Measurements from ENCODE around the gene AFMID. TPM values are rescaled to one million over a fixed set of nuclear protein-coding genes. Genes with fewer than 3 reads are reported as not detected.

The AFMID gene
- total RNA-seq, 2 donors from 2014 or later = 78.9 to 94.6 TPM

GRCh38 chr17:78237401-78238012 lies 50.3 kb downstream of the AFMID start:
- ATAC-seq (no peak), DNase-seq (no peak)
- 63 to 67% methylated on average over 6 to 11 of the region's 11 CpGs for WGBS, 2 donors
- TF ChIP-seq CTCF (IDR thresholded peaks at IDR 0.05) (no peak), POLR2A (IDR thresholded peaks at IDR 0.05) (no peak)
- Histone ChIP-seq H3K4me1 (no peaks in the 10 kb centered on the region), H3K36me3 (replicated peaks in 1 of 2; ENCODE audit: insufficient read depth in 1 of 2, low read depth in 2 of 2) (no peaks in the 10 kb centered on the region), H3K27ac (no peak overlapping the region), H3K4me3 (no peak overlapping the region), H3K9me3 (no peaks in the 10 kb centered on the region), H3K27me3 (peaks cover 0 to under 1% of the 10 kb centered on the region in 2 donors)
- intact Hi-C loops (cut with DNase I) = no loop called here

GRCh38 chr17:78238823-78239488 lies 51.8 kb downstream of the AFMID start:
- Histone ChIP-seq H3K4me1 (no peaks in the 10 kb centered on the region), H3K27ac (no peak overlapping the region), H3K9me3 (no peaks in the 10 kb centered on the region), H3K4me3 (no peak overlapping the region), H3K27me3 (no peaks in the 10 kb centered on the region), H3K36me3 (replicated peaks in 1 of 2; ENCODE audit: insufficient read depth in 1 of 2, low read depth in 2 of 2) (no peaks in the 10 kb centered on the region)
- TF ChIP-seq POLR2A (IDR thresholded peaks at IDR 0.05) = no peak
- TF ChIP-seq CTCF (IDR thresholded peaks at IDR 0.05) = no peak
- intact Hi-C loops (cut with DNase I) = no loop called here
- WGBS, 2 donors = 77 to 91% methylated on average over 12 to 20 of the region's 20 CpGs
- ATAC-seq (no peak), DNase-seq (no peak)

- 84% methylated on average over 6 to 7 of the region's 9 CpGs for WGBS, 2 donors
- no peak for DNase-seq
- Histone ChIP-seq H3K27me3 (no peaks in the 10 kb centered on the region), H3K4me1 (no peaks in the 10 kb centered on the region), H3K4me3 (no peak overlapping the region), H3K9me3 (no peaks in the 10 kb centered on the region), H3K27ac (no peak overlapping the region), H3K36me3 (replicated peaks in 1 of 2; ENCODE audit: insufficient read depth in 1 of 2, low read depth in 2 of 2) (no peaks in the 10 kb centered on the region)
- no peak for ATAC-seq
- no peak for TF ChIP-seq CTCF (IDR thresholded peaks at IDR 0.05)
- no peak for TF ChIP-seq POLR2A (IDR thresholded peaks at IDR 0.05)
- intact Hi-C loops (cut with DNase I) = no loop called here
These were observed 52.3 kb downstream of the AFMID start for GRCh38 chr17:78239489-78239931.

GRCh38 chr17:78240012-78240655 lies 53.0 kb downstream of the AFMID start:
- H3K36me3 ChIP-seq (replicated peaks in 1 of 2; ENCODE audit: insufficient read depth in 1 of 2, low read depth in 2 of 2) = no peaks in the 10 kb centered on the region
- no peak overlapping the region for H3K4me3 ChIP-seq
- TF ChIP-seq POLR2A (IDR thresholded peaks at IDR 0.05) = no peak
- H3K9me3 ChIP-seq = no peaks in the 10 kb centered on the region
- H3K27me3 ChIP-seq = no peaks in the 10 kb centered on the region
- ATAC-seq (no peak), DNase-seq (no peak)
- H3K27ac ChIP-seq = no peak overlapping the region
- WGBS, 2 donors = 62 to 83% methylated on average over 1 to 12 of the region's 12 CpGs
- intact Hi-C loops (cut with DNase I) = no loop called here
- no peaks in the 10 kb centered on the region for H3K4me1 ChIP-seq

GRCh38 chr17:78240839-78241238 lies 53.7 kb downstream of the AFMID start:
- Histone ChIP-seq H3K27me3 (no peaks in the 10 kb centered on the region), H3K4me3 (no peak overlapping the region), H3K9me3 (no peaks in the 10 kb centered on the region), H3K4me1 (no peaks in the 10 kb centered on the region), H3K36me3 (replicated peaks in 1 of 2; ENCODE audit: insufficient read depth in 1 of 2, low read depth in 2 of 2) (no peaks in the 10 kb centered on the region), H3K27ac (no peak overlapping the region)
- ATAC-seq = no peak
- WGBS, 2 donors = 77 to 88% methylated on average over 9 of the region's 9 CpGs
- no peak for DNase-seq
- intact Hi-C loops (cut with DNase I) = no loop called here
- TF ChIP-seq POLR2A (IDR thresholded peaks at IDR 0.05) (no peak), CTCF (IDR thresholded peaks at IDR 0.05) (no peak)

Data from body of pancreas (tissue), 4 donors.